Thymus (tissue), 14 donors: Measurements from ENCODE around the gene MEF2B. TPM values are rescaled to one million over a fixed set of nuclear protein-coding genes. Genes with fewer than 3 reads are reported as not detected.

ENCODE experiments used
- DNase-seq, 9 donors: peaks; one replicate each; pipeline ENCODE4 v3.0.0-alpha.2; 2013; ENCODE audit warnings: low spot score in 9 of 9, low read depth in 6 of 9, missing footprints in 1 of 9
- H3K27ac ChIP-seq, 2 donors: one replicate each; pipeline ENCODE4 v1.5.1; 2013; ENCODE audit warnings: control low read depth in 1 of 2, low read depth in 1 of 2, low read length in 1 of 2, mild to moderate bottlenecking in 1 of 2, moderate library complexity in 1 of 2
- H3K27me3 ChIP-seq, 2 donors: one replicate each; pipeline ENCODE4 v1.5.1; 2013; ENCODE audit warnings: low read length in 1 of 2; ENCODE audit not compliant: control insufficient read depth in 2 of 2, insufficient read depth in 1 of 2
- H3K36me3 ChIP-seq, 2 donors: one replicate each; pipeline ENCODE4 v1.5.1; 2013; ENCODE audit warnings: low read length in 1 of 2, mild to moderate bottlenecking in 1 of 2, moderate library complexity in 1 of 2; ENCODE audit not compliant: control insufficient read depth in 2 of 2, insufficient read depth in 2 of 2
- H3K4me1 ChIP-seq, 2 donors: one replicate each; pipeline ENCODE4 v1.5.1; 2013; ENCODE audit warnings: low read length in 2 of 2; ENCODE audit not compliant: control insufficient read depth in 2 of 2, insufficient read depth in 2 of 2
- H3K4me3 ChIP-seq, 2 donors: one replicate each; pipeline ENCODE4 v1.5.1; 2013; ENCODE audit warnings: low read length in 2 of 2, control low read depth in 1 of 2, mild to moderate bottlenecking in 1 of 2
- H3K9me3 ChIP-seq, 2 donors: one replicate each; pipeline ENCODE4 v1.5.1; 2013; ENCODE audit warnings: low read length in 1 of 2, mild to moderate bottlenecking in 1 of 2; ENCODE audit not compliant: control insufficient read depth in 2 of 2, insufficient read depth in 1 of 2
- WGBS: extraction: QIAGEN DNeasy Blood & Tissue Kit; methylation state at CpG from one replicate; pipeline ENCODE4 v1.1.7; 2013; 5-methylcytosine and 5-hydroxymethylcytosine counted together
- long read RNA-seq, 10 donors: transcript quantifications; one replicate each; lab custom pipeline, GENCODE V29; 2026
- polyA plus RNA-seq: library from polyadenylated mRNA; stranded (reverse); fragments of 200-250 nt; gene quantifications from one replicate; pipeline ENCODE4 v1.2.3, GENCODE V29; 2013
- total RNA-seq: library from RNA; stranded (reverse); fragments of 120-200 nt; gene quantifications from one replicate; pipeline ENCODE4 v1.2.4, GENCODE V29; 2013
- donor health status: healthy.

MEF2B gene
- total RNA-seq (0.42 TPM), polyA plus RNA-seq (2.1 TPM)
- long read RNA-seq, donor 1 = 0 reads
- long read RNA-seq, donor 2 = 0 reads
- long read RNA-seq, donor 3 = 0 reads
- long read RNA-seq, donor 4 = 0 reads
- long read RNA-seq, donor 5 = 0 reads
- long read RNA-seq, donor 6 = 0 reads
- long read RNA-seq, donor 7 = 0 reads
- long read RNA-seq, donor 8 = 0 reads
- long read RNA-seq, donor 9 = 0 reads
- long read RNA-seq, donor 10 = 0 reads

GRCh38 chr19:19170053-19170872, at the start of gene MEF2B:
TSS of gene MEF2B (minus strand) at chr19:19170263. CDS start at chr19:19150735, 19,528 bp downstream.
- peak in 8 of 9 donors; percentile 61 to 92 (median 84) for DNase-seq
- H3K27me3 ChIP-seq = peaks cover 0 to 7% of the 10 kb centered on the region in 2 donors
- peaks cover 5 to 15% of the 10 kb centered on the region in 2 donors for H3K4me1 ChIP-seq
- H3K9me3 ChIP-seq = no peaks in the 10 kb centered on the region
- no peak within 1 kb of the TSS for H3K27ac ChIP-seq
- 17% methylated on average over 56 of the region's 56 CpGs for WGBS
- peak within 1 kb of the TSS in 1 of 2 donors; percentile 8 for H3K4me3 ChIP-seq
- peaks cover 0 to 3% of the 10 kb centered on the region in 2 donors for H3K36me3 ChIP-seq

GRCh38 chr19:19218911-19219310, 48.8 kb upstream of the MEF2B start:
- no peaks in the 10 kb centered on the region for H3K36me3 ChIP-seq
- no peak overlapping the region for H3K27ac ChIP-seq
- peaks cover 0 to 31% of the 10 kb centered on the region in 2 donors for H3K27me3 ChIP-seq
- no peak overlapping the region for H3K4me3 ChIP-seq
- WGBS = 93% methylated on average over 21 of the region's 21 CpGs
- no peak for DNase-seq
- no peaks in the 10 kb centered on the region for H3K4me1 ChIP-seq
- no peaks in the 10 kb centered on the region for H3K9me3 ChIP-seq

- WGBS = 70% methylated on average over 4 of the region's 4 CpGs
- Histone ChIP-seq H3K4me3 (no peak overlapping the region), H3K27ac (no peak overlapping the region), H3K36me3 (no peaks in the 10 kb centered on the region), H3K9me3 (no peaks in the 10 kb centered on the region), H3K27me3 (peaks cover 5 to 36% of the 10 kb centered on the region in 2 donors), H3K4me1 (no peaks in the 10 kb centered on the region)
- DNase-seq = no peak
Observed at GRCh38 chr19:19217099-19217498, 47.0 kb upstream of the MEF2B start.

- Histone ChIP-seq H3K9me3 (no peaks in the 10 kb centered on the region), H3K4me1 (no peaks in the 10 kb centered on the region), H3K27ac (no peak overlapping the region), H3K36me3 (no peaks in the 10 kb centered on the region), H3K27me3 (peaks cover 15 to 49% of the 10 kb centered on the region in 2 donors), H3K4me3 (no peak overlapping the region)
- DNase-seq = no peak
- WGBS = 81% methylated on average over 4 of the region's 4 CpGs
Observed at GRCh38 chr19:19215792-19216191, 45.7 kb upstream of the MEF2B start.

GRCh38 chr19:19214892-19215291, 44.8 kb upstream of the MEF2B start:
- Histone ChIP-seq H3K27me3 (peaks cover 15 to 55% of the 10 kb centered on the region in 2 donors), H3K4me3 (no peak overlapping the region), H3K9me3 (no peaks in the 10 kb centered on the region), H3K27ac (no peak overlapping the region), H3K36me3 (no peaks in the 10 kb centered on the region), H3K4me1 (no peaks in the 10 kb centered on the region)
- 3% methylated on average over 8 of the region's 8 CpGs for WGBS
- peak in 7 of 9 donors; percentile 19 to 67 (median 53) for DNase-seq

- H3K27me3 ChIP-seq = peaks cover 15 to 59% of the 10 kb centered on the region in 2 donors
- H3K36me3 ChIP-seq = no peaks in the 10 kb centered on the region
Observed at GRCh38 chr19:19214159-19214490, 44.1 kb upstream of the MEF2B start.

GRCh38 chr19:19213426-19214158, 43.5 kb upstream of the MEF2B start:
- no peak for DNase-seq
- Histone ChIP-seq H3K27me3 (peaks cover 15 to 59% of the 10 kb centered on the region in 2 donors), H3K4me1 (no peaks in the 10 kb centered on the region), H3K4me3 (no peak overlapping the region), H3K27ac (no peak overlapping the region), H3K9me3 (no peaks in the 10 kb centered on the region), H3K36me3 (no peaks in the 10 kb centered on the region)
- WGBS = 61% methylated on average over 21 of the region's 21 CpGs

More at GRCh38 chr19:19214159-19214490, 44.1 kb upstream of the MEF2B start:
- 13% methylated on average over 5 of the region's 5 CpGs for WGBS
- no peaks in the 10 kb centered on the region for H3K4me1 ChIP-seq
- H3K9me3 ChIP-seq = no peaks in the 10 kb centered on the region
- H3K4me3 ChIP-seq = no peak overlapping the region
- DNase-seq = no peak
- no peak overlapping the region for H3K27ac ChIP-seq

GRCh38 chr19:19212916-19213315, 42.9 kb upstream of the MEF2B start:
- Histone ChIP-seq H3K27ac (no peak overlapping the region), H3K9me3 (no peaks in the 10 kb centered on the region), H3K4me1 (no peaks in the 10 kb centered on the region), H3K36me3 (no peaks in the 10 kb centered on the region), H3K4me3 (no peak overlapping the region), H3K27me3 (peaks cover 15 to 59% of the 10 kb centered on the region in 2 donors)
- 16% methylated on average over 7 of the region's 7 CpGs for WGBS
- no peak for DNase-seq
